Fibroblast of lung (primary cell): ENCODE data around the gene EHMT1. TPM values are rescaled to one million over a fixed set of nuclear protein-coding genes. Genes with fewer than 3 reads are reported as not detected.

Experiments used
- DNase-seq, 2 donors: peaks; one replicate each; pipeline versions ENCODE4 v3.0.0 to v3.0.0-alpha.2; 2010; ENCODE audit warnings: low read depth in 2 of 2
- H2AFZ ChIP-seq: 2 replicates; pipeline ENCODE4 v1.5.1; 2012; ENCODE audit warnings: low read length, control low read depth, inconsistent platforms
- H3K27ac ChIP-seq: 2 replicates; pipeline ENCODE4 v1.5.1; 2011; ENCODE audit warnings: low read length, control low read depth; ENCODE audit not compliant: insufficient read depth
- H3K27me3 ChIP-seq: 2 replicates; pipeline ENCODE4 v1.5.1; 2011; ENCODE audit warnings: mild to moderate bottlenecking, low read length; ENCODE audit not compliant: control insufficient read depth, insufficient read depth
- H3K36me3 ChIP-seq: 2 replicates; pipeline ENCODE4 v1.5.1; 2011; ENCODE audit warnings: low read length; ENCODE audit not compliant: control insufficient read depth, insufficient read depth
- H3K4me1 ChIP-seq: 2 replicates; pipeline ENCODE4 v1.5.1; 2011; ENCODE audit warnings: low read length; ENCODE audit not compliant: control insufficient read depth, insufficient read depth; ENCODE audit errors: extremely low read depth
- H3K4me2 ChIP-seq: 2 replicates; pipeline ENCODE4 v1.5.1; 2011; ENCODE audit warnings: low read length, control low read depth; ENCODE audit not compliant: insufficient read depth; ENCODE audit errors: extremely low read depth
- H3K4me3 ChIP-seq, 4 experiments: fragments of 200-600 bp in 1 of 4; sonication (generic) in 1 of 4; replicated peaks in 1 of 4; 2 replicates each; pipeline ENCODE4 v1.5.1; 2011 to 2016; ENCODE audit warnings: low read length in 4 of 4, low read depth in 3 of 4, mild to moderate bottlenecking in 3 of 4, control low read depth in 2 of 4, inconsistent platforms in 1 of 4, mixed read lengths in 1 of 4; ENCODE audit not compliant: insufficient read depth in 1 of 4; ENCODE audit errors: control extremely low read depth in 1 of 4
- H3K79me2 ChIP-seq: 2 replicates; pipeline ENCODE4 v1.5.1; 2012; ENCODE audit warnings: mild to moderate bottlenecking, low read length, inconsistent platforms; ENCODE audit not compliant: control insufficient read depth, insufficient read depth
- H3K9ac ChIP-seq: 2 replicates; pipeline ENCODE4 v1.5.1; 2011; ENCODE audit warnings: mild to moderate bottlenecking, low read length, control low read depth; ENCODE audit not compliant: insufficient read depth
- H3K9me3 ChIP-seq: 2 replicates; pipeline ENCODE4 v1.5.1; 2012; ENCODE audit warnings: low read depth, low read length; ENCODE audit not compliant: control insufficient read depth, insufficient read depth
- H4K20me1 ChIP-seq: 2 replicates; pipeline ENCODE4 v1.5.1; 2011; ENCODE audit warnings: low read length; ENCODE audit not compliant: control insufficient read depth, insufficient read depth; ENCODE audit errors: extremely low read depth
- EZH2 ChIP-seq: IDR thresholded peaks from 2 replicates; pipeline ENCODE4 v1.5.1; 2012; ENCODE audit warnings: low read length, control low read depth, mild to moderate bottlenecking; ENCODE audit errors: missing control alignments
- polyA plus RNA-seq, 2 donors: library from polyadenylated mRNA; depleted of rRNA in 1 of 2; stranded (reverse) in 1 of 2; unstranded in 1 of 2; fragments of >200 nt; gene quantifications; 2 replicates each; pipeline ENCODE4 v1.2.1, GENCODE V29; 2011 to 2012; ENCODE audit warnings: missing spikeins in 1 of 2
- total RNA-seq: library from RNA; depleted of rRNA; stranded (reverse); fragments of >200 nt; gene quantifications from 2 replicates; pipeline ENCODE4 v1.2.1, GENCODE V29; 2014
- TF ChIP-seq, protein P1 (sequence below), 2 donors: IDR thresholded peaks in 1 of 2; conservative IDR thresholded peaks in 1 of 2; 1 replicate in 1 of 2; 2 replicates in 1 of 2; pipeline ENCODE4 v1.5.1; 2011 to 2012; ENCODE audit warnings: low read length in 2 of 2, control low read depth in 1 of 2, inconsistent platforms in 1 of 2, low read depth in 1 of 2, mild to moderate bottlenecking in 1 of 2

The EHMT1 gene
- total and polyA plus RNA-seq, 2 donors (not counting 1 experiment from before 2014, with no cell fraction given) = 22.4 to 48.6 TPM

DNA sequence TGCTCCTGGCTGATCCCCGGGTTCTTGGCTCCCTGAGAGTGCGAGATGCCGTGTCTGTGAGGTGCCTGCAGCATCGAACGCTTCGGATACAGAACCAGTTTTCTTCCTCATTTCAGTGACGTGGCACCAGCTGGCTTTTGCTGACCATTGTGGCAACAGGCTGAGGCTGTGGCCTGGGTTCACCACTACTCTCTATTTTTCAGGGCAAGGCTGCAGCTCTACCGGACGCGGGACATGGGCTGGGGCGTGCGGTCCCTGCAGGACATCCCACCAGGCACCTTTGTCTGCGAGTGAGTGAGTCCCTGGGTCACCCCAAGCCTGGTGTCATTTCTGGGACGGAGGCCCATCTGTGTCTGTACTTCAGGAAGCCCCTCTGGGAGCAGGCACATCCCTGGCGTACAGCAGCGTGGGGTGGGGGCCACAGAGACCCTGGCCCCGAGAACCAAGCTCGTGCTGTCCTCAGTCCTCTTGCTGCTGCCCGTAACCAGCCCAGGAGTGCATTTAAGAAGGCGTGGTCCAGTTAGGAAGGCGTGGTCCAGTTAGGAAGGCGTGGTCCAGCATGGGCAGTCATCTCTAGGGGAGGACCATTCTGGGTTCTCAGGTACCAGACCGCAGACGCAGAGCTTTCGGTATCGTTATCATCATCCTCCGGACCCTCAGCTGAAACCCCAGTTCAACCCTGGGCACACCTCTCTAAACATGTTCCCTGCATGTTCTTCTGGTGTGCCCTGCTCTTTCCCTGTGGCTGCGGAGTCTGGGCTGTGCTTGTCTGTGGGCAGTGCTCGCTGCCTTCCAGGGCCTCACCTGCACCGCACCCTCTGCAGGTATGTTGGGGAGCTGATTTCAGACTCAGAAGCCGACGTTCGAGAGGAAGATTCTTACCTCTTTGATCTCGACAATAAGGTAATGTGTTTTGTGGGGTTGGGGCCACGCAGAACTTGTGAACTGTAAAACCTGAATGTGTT is 198.7 kb downstream of the EHMT1 start:
- Histone ChIP-seq H3K79me2 (no peaks in the 10 kb centered on the region), H3K36me3 (peaks cover 23% of the 10 kb centered on the region), H3K4me2 (no peak overlapping the region), H3K9ac (no peak overlapping the region), H3K4me3 (no peak overlapping the region), H3K27ac (no peak overlapping the region), H4K20me1 (no peaks in the 10 kb centered on the region), H3K4me1 (no peaks in the 10 kb centered on the region), H3K27me3 (no peaks in the 10 kb centered on the region), H3K9me3 (no peaks in the 10 kb centered on the region), H2AFZ (no peak overlapping the region)
- TF ChIP-seq, protein P1, sequence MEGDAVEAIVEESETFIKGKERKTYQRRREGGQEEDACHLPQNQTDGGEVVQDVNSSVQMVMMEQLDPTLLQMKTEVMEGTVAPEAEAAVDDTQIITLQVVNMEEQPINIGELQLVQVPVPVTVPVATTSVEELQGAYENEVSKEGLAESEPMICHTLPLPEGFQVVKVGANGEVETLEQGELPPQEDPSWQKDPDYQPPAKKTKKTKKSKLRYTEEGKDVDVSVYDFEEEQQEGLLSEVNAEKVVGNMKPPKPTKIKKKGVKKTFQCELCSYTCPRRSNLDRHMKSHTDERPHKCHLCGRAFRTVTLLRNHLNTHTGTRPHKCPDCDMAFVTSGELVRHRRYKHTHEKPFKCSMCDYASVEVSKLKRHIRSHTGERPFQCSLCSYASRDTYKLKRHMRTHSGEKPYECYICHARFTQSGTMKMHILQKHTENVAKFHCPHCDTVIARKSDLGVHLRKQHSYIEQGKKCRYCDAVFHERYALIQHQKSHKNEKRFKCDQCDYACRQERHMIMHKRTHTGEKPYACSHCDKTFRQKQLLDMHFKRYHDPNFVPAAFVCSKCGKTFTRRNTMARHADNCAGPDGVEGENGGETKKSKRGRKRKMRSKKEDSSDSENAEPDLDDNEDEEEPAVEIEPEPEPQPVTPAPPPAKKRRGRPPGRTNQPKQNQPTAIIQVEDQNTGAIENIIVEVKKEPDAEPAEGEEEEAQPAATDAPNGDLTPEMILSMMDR (conservative IDR thresholded peaks at IDR 0.05 in 1 of 2, IDR thresholded peaks at IDR 0.05 in 1 of 2; ENCODE audit: low read depth in 1 of 2, low read length in 2 of 2) = no peak
- no peak for TF ChIP-seq EZH2
- DNase-seq = no peak

DNA sequence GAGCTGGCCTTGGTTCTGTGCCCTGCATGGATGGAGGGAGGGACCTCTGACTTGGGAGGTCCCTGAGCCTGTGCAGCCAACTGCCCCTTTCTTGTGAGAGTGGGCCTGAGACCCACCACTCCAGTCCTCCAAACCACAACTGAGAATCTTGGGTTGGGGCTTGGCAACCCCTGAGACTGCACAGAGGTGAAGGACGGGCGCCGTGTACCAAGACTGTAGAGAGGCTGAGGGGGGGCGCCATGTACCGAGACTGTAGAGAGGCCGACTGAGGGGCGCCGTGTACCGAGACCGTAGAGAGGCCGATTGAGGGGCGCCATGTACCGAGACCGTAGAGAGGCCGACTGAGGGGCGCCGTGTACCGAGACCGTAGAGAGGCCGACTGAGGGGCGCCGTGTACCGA is 199.5 kb downstream of the EHMT1 start:
- H3K9me3 ChIP-seq = no peaks in the 10 kb centered on the region
- no peak overlapping the region for H2AFZ ChIP-seq
- no peaks in the 10 kb centered on the region for H3K4me1 ChIP-seq
- no peaks in the 10 kb centered on the region for H4K20me1 ChIP-seq
- peaks cover 21% of the 10 kb centered on the region for H3K36me3 ChIP-seq
- H3K79me2 ChIP-seq = no peaks in the 10 kb centered on the region
- DNase-seq = no peak
- H3K27me3 ChIP-seq = no peaks in the 10 kb centered on the region
- no peak for TF ChIP-seq EZH2
- TF ChIP-seq, protein P1 (conservative IDR thresholded peaks at IDR 0.05 in 1 of 2, IDR thresholded peaks at IDR 0.05 in 1 of 2; ENCODE audit: low read depth in 1 of 2, low read length in 2 of 2) = no peak
- no peak overlapping the region for H3K4me3 ChIP-seq
- no peak overlapping the region for H3K9ac ChIP-seq
- no peak overlapping the region for H3K27ac ChIP-seq
- H3K4me2 ChIP-seq = no peak overlapping the region

DNA sequence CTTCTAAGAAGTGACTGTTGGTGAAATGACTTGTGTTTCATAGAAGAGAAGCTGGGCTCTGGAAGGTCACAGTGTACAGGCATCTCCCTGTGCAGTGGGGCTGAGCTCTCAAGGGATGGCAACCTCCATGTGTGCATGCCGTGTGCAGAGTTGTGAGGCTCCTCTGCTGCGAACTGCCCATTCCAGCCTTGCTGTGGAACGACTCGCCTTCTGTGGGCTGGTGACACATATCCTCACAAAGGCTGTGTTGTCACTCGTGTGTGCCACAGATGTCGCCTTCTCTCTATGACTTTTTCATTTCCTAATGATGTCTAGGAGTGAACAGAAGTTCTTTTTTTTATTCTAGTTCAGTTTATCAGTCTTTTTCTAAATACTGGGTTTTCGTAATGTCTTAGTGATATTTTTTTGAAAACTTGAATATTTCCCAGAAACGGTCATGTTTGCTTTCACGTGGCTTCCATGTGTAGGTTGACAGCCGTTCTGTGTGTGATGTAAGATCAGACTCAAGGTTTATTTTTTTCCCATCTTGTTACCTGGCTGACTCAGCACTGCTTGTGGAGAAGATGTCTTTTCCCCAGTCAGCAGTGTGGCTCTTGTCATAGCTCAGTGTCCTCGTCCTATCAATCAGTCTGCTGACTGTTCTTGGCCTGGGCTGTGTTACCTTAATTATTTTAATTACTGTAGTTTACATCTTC is 201.5 kb downstream of the EHMT1 start:
- H4K20me1 ChIP-seq = no peaks in the 10 kb centered on the region
- H3K27ac ChIP-seq = no peak overlapping the region
- no peaks in the 10 kb centered on the region for H3K4me1 ChIP-seq
- H3K9ac ChIP-seq = no peak overlapping the region
- H2AFZ ChIP-seq = no peak overlapping the region
- H3K36me3 ChIP-seq = peaks cover 22% of the 10 kb centered on the region
- no peak overlapping the region for H3K4me2 ChIP-seq
- no peak overlapping the region for H3K4me3 ChIP-seq
- TF ChIP-seq, protein P1 (conservative IDR thresholded peaks at IDR 0.05 in 1 of 2, IDR thresholded peaks at IDR 0.05 in 1 of 2; ENCODE audit: low read depth in 1 of 2, low read length in 2 of 2) = no peak
- no peak for TF ChIP-seq EZH2
- H3K27me3 ChIP-seq = no peaks in the 10 kb centered on the region
- H3K79me2 ChIP-seq = no peaks in the 10 kb centered on the region
- H3K9me3 ChIP-seq = no peaks in the 10 kb centered on the region
- no peak for DNase-seq
